Activated CD8-positive, alpha-beta memory T cell treated with anti-CD3 and anti-CD28 coated beads, Interleukin-2, amount 50 U/mL, for 48 hours (primary cell): ENCODE results near the gene EPHA7.

ENCODE experiments used
- DNase-seq: peaks from one replicate; pipeline ENCODE4 v3.0.0-alpha.2; 2020

Gene EPHA7

GRCh38 chr6:93392797-93393196 lies 26.6 kb downstream of the EPHA7 start:
- DNase-seq: no peak

- no peak for DNase-seq
Measured at GRCh38 chr6:93391965-93392364, 27.4 kb downstream of the EPHA7 start.

- no peak for DNase-seq
Measured at GRCh38 chr6:93389192-93389591, 30.2 kb downstream of the EPHA7 start.

GRCh38 chr6:93388070-93388469 lies 31.3 kb downstream of the EPHA7 start:
- no peak for DNase-seq

DNA sequence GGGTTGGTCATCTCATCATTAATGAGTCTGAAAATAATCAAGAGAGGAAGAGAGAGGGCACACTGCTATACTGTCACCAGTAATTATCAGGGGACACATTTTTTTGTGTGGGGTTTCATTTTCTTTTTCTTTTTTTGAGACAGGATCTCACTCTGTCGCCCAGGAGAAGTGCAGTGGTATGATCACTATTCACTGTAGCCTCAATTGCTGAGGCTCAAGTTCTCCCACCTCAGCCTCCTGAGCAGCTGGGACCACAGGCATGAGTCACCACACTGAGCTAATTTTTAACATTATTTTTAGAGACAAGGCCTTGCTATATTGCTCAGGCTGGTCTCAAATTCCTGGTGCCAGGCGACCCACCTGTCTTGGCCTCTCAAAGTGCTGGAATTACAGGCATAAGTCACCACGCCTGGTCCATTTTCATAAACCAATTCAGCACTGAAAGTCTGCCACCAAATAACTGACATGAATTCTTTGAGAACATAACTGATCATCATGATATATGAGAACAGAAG lies 43.3 kb downstream of the EPHA7 start:
- DNase-seq: no peak

GRCh38 chr6:93373445-93373844 lies 45.9 kb downstream of the EPHA7 start:
- no peak for DNase-seq

DNA sequence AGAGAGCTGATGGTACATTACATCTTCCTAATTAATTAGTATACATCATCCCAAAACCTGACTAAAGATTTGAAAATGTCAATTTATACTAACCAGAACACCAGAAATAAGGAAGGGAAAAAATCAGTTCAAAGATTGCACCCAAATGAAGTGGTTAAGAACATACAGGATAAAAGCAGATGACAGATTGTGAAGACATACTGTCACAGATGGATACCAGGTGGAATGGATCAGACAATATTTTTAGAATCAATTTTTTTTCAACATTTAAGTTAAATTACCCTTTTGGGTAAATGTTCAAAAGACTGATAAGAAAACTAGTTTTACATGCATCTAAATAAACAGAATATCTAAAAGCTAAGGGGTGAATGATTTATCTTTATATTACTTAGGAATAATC lies 47.6 kb downstream of the EPHA7 start:
- DNase-seq: no peak

- no peak for DNase-seq
Measured at GRCh38 chr6:93369586-93370134, 49.7 kb downstream of the EPHA7 start.

GRCh38 chr6:93366506-93366905 lies 52.9 kb downstream of the EPHA7 start:
- DNase-seq: no peak

DNA sequence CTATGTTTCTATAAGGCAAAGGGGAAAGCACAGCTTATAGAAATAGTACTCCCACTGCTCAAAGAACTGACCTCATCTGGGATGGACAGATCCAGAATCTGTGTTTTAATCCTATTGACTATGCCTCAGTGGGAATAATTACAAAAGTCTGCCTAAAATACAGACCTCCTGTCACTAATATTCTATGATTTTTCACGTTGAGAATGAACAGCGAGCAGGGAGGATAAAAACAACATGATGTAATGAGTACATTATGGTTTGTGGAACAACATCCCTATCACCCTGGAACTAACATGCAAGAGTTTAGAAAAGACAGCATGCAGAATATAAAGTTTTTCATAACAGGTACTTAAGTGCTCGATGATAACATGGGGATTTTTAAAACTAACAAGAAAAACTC lies 53.9 kb downstream of the EPHA7 start:
- no peak for DNase-seq

DNA sequence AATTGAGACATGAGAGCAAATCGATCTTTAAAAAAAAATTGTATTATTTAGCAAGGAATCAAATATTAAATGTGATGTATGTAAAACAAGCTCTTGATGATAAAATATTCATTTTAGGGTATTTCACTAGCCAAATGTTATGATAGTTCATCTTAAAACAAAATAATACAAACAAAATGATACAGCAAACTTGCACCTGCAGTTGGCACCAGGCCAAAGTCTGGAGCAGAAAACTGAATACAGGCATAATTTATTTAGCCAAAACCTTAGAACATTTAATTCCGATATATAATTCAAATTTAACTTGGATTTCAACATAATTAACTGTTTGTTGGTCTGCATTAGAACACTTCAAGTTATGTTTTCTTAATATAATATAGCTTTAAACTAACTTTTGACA lies 60.9 kb downstream of the EPHA7 start:
- DNase-seq: no peak

DNA sequence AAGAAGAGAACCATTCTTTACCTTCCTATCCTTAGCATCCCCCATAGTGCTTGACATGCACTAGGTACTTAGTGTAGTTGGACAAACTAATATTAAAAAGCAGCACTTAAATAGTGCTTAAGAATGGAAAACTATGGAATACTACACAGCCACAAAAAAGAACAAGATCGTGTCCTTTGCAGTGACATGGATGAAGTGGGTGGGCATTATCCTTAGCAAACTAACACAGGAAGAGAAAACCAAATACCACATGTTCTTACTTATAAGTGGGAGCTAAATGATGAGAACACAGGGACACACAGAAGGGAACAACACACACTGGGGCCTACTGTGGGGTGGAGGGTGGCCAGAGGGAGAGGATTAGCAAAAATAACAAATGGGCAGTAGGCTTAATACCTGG lies 66.8 kb downstream of the EPHA7 start:
- no peak for DNase-seq

DNA sequence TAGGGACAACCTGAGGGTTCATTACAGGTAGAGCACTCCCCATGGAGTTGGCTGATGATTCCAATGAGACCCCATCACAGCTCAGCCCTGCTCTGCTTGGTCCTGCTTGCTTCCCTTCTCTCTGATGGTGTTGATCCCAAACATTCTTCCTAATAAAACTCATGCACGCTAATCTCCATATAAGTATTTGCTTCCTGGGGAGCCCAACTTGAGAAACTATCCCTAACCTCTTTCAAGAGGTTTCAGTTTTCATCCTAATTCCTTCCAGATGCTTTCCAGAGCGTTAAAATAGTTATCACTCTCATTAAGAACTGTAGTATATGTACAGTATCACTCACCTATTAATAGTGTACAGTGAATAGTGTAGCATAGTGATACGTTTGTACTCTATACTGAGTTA lies 68.1 kb downstream of the EPHA7 start:
- DNase-seq: no peak

- no peak for DNase-seq
Measured at GRCh38 chr6:93350774-93351173, 68.6 kb downstream of the EPHA7 start.

DNA sequence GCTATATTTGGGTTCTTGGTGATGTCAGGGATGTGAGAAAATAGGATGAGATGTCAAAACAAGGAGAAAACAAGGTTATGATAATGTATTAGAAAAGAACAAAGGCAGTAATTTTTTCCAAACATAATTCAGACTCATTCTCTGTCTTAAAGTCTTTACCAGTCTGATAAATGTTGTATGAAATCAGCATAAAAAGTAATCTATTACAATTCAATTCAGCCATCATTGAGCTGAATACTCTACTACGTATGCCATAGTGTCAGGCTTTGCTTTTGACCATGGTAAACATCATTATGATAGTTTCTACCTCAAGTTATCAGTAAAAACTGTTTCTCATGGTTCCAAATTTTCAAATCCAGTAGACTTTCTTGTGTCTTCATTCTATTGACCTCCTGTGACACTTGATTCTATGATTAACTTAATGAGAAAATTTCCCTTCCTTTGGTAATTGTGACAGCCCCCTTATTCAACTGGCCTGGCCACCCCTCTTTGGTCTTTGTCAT lies 75.0 kb downstream of the EPHA7 start:
- no peak for DNase-seq

DNA sequence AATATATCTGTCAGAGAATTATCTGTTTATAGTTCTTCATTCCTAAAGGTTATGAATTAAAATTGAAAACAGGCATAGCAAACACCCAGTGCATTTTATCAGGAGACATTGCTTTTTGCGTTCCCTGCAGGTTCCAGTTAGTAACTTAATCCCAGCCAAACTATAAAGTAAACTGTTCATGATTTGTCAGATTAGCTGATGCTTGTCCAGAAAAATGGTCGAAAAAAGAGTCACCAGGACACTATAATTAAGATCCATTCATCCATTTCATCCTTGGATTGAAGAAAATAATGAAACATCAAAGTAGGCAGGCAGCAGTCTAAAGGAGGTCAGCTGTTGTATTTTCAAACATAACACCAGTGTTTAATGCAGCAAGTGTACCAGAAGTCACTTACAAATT lies 75.9 kb downstream of the EPHA7 start:
- DNase-seq: no peak

GRCh38 chr6:93341900-93342613 lies 77.3 kb downstream of the EPHA7 start:
- DNase-seq: no peak

- DNase-seq: no peak
Measured at GRCh38 chr6:93337772-93338394, 81.5 kb downstream of the EPHA7 start.

GRCh38 chr6:93337014-93337413 lies 82.3 kb downstream of the EPHA7 start:
- DNase-seq: no peak

GRCh38 chr6:93329301-93330000 lies 89.9 kb downstream of the EPHA7 start:
- no peak for DNase-seq

- no peak for DNase-seq
Measured at GRCh38 chr6:93327857-93328256, 91.5 kb downstream of the EPHA7 start.

DNA sequence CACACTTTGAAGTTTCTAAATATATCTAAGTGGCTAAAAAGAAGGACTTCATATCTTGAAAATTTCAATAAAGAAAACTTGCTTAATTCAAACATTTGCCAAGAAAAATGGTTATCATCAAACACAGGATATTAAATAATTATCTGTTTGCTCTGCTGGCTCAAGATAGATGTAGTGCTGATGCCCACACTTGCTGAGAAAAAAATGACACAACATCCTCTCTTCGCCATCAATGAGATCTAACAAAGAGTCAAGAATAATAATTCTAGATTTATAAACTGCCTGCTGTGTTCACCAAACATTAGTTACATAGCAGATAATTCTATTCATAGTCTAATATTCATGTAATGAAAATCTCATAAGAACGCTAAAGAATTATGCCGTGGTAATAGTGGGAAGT lies 93.6 kb downstream of the EPHA7 start:
- DNase-seq: no peak

GRCh38 chr6:93323630-93324029 lies 95.7 kb downstream of the EPHA7 start:
- DNase-seq: no peak

DNA sequence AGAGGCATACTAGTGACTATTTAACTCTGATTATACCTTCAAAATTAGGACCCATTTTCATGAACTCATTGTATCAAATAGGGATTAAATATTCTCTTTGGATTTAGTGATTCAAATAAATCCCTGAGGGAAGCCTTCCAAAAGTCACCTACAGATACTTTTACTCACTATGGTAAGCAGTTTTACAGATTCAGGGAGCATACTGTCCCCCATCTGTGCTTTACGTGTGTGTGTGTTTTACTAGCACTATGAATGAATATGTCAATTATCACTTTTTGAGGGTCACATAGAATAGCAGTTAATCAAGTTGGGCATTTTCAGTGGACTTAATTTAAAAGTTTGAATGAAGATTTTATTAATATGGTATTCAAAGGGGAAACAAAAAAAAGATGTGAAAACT lies 96.7 kb downstream of the EPHA7 start:
- no peak for DNase-seq
